Measurements from ENCODE around the gene TMEM243. TPM values are rescaled to one million over a fixed set of nuclear protein-coding genes. Genes with fewer than 3 reads are reported as not detected.

The TMEM243 gene
- total RNA-seq, 1 donor from 2014 or later = 111 TPM

DNA sequence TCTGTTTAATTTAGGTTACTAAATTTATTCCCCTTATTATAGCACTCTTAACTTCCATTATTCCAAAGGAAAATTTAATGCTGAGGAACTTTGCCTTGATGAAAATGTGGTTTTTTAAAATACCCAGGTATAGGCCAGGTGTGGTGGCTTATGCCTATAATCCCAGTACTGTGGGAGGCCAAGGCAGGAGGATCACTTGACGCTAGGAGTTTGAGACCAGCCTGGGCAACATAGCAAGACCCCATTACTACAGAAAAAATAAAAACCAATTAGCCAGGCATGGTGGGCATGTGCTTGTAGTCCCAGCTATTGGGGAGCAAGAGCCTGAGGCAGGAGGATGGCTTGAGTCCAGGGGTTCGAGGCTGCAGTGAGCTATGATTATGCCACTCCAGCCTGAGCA is 32.4 kb downstream of the TMEM243 start:
- H3K36me3 Mint-ChIP-seq (ENCODE audit: low read depth) = peaks cover 87% of the 10 kb centered on the region
- H3K9me3 Mint-ChIP-seq = no peaks in the 10 kb centered on the region
- peaks cover 24% of the 10 kb centered on the region for H3K4me1 Mint-ChIP-seq
- ATAC-seq (ENCODE audit: low read depth) = no peak
- DNase-seq = no peak
- TF ChIP-seq, protein P1, sequence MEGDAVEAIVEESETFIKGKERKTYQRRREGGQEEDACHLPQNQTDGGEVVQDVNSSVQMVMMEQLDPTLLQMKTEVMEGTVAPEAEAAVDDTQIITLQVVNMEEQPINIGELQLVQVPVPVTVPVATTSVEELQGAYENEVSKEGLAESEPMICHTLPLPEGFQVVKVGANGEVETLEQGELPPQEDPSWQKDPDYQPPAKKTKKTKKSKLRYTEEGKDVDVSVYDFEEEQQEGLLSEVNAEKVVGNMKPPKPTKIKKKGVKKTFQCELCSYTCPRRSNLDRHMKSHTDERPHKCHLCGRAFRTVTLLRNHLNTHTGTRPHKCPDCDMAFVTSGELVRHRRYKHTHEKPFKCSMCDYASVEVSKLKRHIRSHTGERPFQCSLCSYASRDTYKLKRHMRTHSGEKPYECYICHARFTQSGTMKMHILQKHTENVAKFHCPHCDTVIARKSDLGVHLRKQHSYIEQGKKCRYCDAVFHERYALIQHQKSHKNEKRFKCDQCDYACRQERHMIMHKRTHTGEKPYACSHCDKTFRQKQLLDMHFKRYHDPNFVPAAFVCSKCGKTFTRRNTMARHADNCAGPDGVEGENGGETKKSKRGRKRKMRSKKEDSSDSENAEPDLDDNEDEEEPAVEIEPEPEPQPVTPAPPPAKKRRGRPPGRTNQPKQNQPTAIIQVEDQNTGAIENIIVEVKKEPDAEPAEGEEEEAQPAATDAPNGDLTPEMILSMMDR (IDR thresholded peaks at IDR 0.05) = no peak
- CTCF ChIA-PET = no interaction called here
- intact Hi-C loops (cut with micrococcal nuclease) = loop anchor here (2.0 to 5.0 kb wide), 2 partner anchors 14 to 35 kb away; partner anchors contain the start of gene DMTF1
- H3K27ac Mint-ChIP-seq = no peak overlapping the region
- POLR2A ChIA-PET = interaction anchor here (0.6 to 4.0 kb wide), 3 partner anchors 12 to 52 kb away, joined by 3 to 17 read pairs (median 9); partner anchors contain the start of gene TMEM243
- no peak overlapping the region for H3K4me3 Mint-ChIP-seq
- H3K27me3 Mint-ChIP-seq = no peaks in the 10 kb centered on the region

DNA sequence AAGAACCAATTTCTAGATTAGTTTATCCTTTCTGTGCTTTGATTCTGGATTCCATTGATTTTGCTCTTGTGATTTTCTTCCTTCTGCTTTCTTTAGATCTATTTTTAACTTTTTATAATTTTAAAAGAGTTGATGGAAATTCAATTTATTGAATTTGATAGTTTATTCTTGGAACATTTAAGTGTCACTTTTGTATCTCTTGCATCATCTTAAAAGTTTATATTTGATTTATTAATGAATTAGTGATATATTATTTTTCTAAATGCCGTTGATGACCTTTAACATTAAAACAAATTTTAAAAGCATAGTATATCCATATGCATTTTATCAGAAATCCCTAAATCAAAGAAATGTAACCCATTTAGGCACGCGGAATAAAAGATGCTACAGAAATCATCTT is 40.4 kb downstream of the TMEM243 start:
- Mint-ChIP-seq H3K36me3 (ENCODE audit: low read depth) (peaks cover 76% of the 10 kb centered on the region), H3K4me3 (no peak overlapping the region), H3K4me1 (peaks cover 3% of the 10 kb centered on the region), H3K27me3 (no peaks in the 10 kb centered on the region), H3K9me3 (no peaks in the 10 kb centered on the region), H3K27ac (no peak overlapping the region)
- ChIA-PET POLR2A (no interaction called here), CTCF (no interaction called here)
- TF ChIP-seq, protein P1 (IDR thresholded peaks at IDR 0.05) = no peak
- no peak for ATAC-seq (ENCODE audit: low read depth)
- DNase-seq = no peak
- intact Hi-C loops (cut with micrococcal nuclease) = loop anchor here (2.0 kb wide), 1 partner anchor 14 kb away; no protein-coding TSS in a partner anchor

DNA sequence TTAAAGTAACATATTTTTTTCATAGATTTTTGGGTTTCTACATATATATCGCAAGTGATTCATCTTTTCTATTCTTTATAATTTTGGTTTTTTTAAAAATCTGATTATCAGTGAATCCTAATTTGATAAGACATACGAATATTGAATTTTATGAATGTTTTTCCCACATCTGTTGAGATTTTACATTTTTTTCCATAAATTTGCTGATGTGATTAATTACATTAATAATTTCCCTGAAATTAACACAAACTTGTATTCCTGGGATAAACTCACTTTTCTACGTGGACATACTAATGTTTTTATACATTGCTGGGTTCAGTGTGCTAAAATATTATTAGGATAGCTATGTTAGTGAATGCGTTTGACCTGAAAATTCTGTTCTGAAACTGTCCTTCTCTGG is 41.2 kb downstream of the TMEM243 start:
- peaks cover 76% of the 10 kb centered on the region for H3K36me3 Mint-ChIP-seq (ENCODE audit: low read depth)
- H3K27ac Mint-ChIP-seq = no peak overlapping the region
- no peaks in the 10 kb centered on the region for H3K27me3 Mint-ChIP-seq
- ATAC-seq (ENCODE audit: low read depth) = no peak
- ChIA-PET POLR2A (interaction anchor here (0.6 kb wide), 1 partner anchor 37 kb away, joined by 3 read pairs; no protein-coding TSS in a partner anchor), CTCF (no interaction called here)
- intact Hi-C loops (cut with micrococcal nuclease) = loop anchor here (2.0 kb wide), 1 partner anchor 14 kb away; no protein-coding TSS in a partner anchor
- no peaks in the 10 kb centered on the region for H3K9me3 Mint-ChIP-seq
- DNase-seq = no peak
- H3K4me3 Mint-ChIP-seq = no peak overlapping the region
- TF ChIP-seq, protein P1 (IDR thresholded peaks at IDR 0.05) = no peak
- peaks cover 4% of the 10 kb centered on the region for H3K4me1 Mint-ChIP-seq

DNA sequence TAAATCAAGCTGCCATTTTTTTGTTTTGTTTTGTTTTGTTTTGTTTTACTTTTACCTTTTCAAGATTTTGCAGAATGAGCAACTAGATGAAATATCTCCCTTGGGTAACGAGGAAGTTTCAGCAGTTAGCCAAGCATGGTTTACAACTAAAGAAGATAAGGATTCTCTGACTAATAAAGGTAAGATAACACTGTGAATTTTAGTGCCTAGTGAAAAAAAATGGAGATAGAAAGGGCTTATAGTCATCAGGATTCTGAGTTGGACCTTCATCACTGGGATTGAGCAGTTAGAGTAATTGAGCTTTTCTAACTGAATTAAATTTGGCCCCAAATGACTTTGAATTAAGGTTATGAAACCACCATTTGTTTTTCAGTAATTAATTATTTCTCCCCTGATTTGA is 46.1 kb downstream of the TMEM243 start:
- TF ChIP-seq, protein P1 (IDR thresholded peaks at IDR 0.05) = no peak
- H3K4me1 Mint-ChIP-seq = peaks cover 4% of the 10 kb centered on the region
- no peaks in the 10 kb centered on the region for H3K27me3 Mint-ChIP-seq
- H3K36me3 Mint-ChIP-seq (ENCODE audit: low read depth) = peaks cover 85% of the 10 kb centered on the region
- no peak for DNase-seq
- H3K9me3 Mint-ChIP-seq = no peaks in the 10 kb centered on the region
- intact Hi-C loops (cut with micrococcal nuclease) = loop anchor here (2.0 kb wide), 1 partner anchor 21 kb away; no protein-coding TSS in a partner anchor
- CTCF ChIA-PET = interaction anchor here (1.9 kb wide), 1 partner anchor 247 kb away, joined by 6 read pairs; no protein-coding TSS in a partner anchor
- peak overlapping the region; percentile 9 for H3K27ac Mint-ChIP-seq
- ATAC-seq (ENCODE audit: low read depth) = no peak
- H3K4me3 Mint-ChIP-seq = no peak overlapping the region
- POLR2A ChIA-PET = interaction anchor here (0.9 to 1.1 kb wide), 2 partner anchors 21 to 47 kb away, joined by 3 to 4 read pairs; partner anchors contain the start of gene DMTF1

DNA sequence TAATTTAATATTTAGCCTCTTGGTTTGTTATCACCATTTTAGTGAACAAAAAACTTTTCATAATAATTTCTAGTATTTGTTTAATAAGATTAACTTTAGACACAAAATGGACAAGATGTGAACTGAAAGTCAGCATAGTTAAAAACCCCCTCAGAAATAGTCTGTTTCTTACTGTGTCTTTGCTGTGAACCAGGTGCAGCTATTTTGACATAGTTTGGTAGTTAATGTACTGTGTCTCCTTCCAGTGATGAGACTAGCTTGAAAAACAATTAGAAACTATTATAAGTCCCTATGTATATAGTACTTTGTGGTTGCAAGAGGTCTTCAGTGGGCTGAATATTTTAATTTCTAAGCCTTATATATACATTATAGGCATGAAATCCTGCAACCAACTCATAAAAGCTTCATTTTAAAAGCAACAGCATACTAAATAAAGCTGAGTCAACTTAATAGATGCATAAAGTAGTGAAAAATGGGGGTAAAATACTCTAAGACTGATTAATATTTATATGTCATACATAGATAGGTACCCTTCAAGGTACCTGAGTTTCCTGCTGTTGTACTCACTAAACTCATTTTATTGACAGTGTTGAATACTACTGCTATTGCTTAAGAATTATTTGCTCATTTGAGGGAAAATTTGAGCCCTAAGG is 48.1 kb downstream of the TMEM243 start:
- CTCF ChIA-PET = interaction anchor here (1.9 kb wide), 1 partner anchor 244 kb away, joined by 6 read pairs; no protein-coding TSS in a partner anchor
- peaks cover 4% of the 10 kb centered on the region for H3K4me1 Mint-ChIP-seq
- H3K27ac Mint-ChIP-seq = no peak overlapping the region
- no peaks in the 10 kb centered on the region for H3K27me3 Mint-ChIP-seq
- H3K36me3 Mint-ChIP-seq (ENCODE audit: low read depth) = peaks cover 89% of the 10 kb centered on the region
- intact Hi-C loops (cut with micrococcal nuclease) = no loop called here
- TF ChIP-seq, protein P1 (IDR thresholded peaks at IDR 0.05) = no peak
- ATAC-seq (ENCODE audit: low read depth) (no peak), DNase-seq (no peak)
- no peak overlapping the region for H3K4me3 Mint-ChIP-seq
- POLR2A ChIA-PET = no interaction called here
- no peaks in the 10 kb centered on the region for H3K9me3 Mint-ChIP-seq

Data from activated B cell treated with CpG ODN at 0.5 μM for 24 hours (primary cell).